SK-N-SH (cell line): ENCODE data around the gene DNAJC4. TPM values are rescaled to one million over a fixed set of nuclear protein-coding genes. Genes with fewer than 3 reads are reported as not detected.

Experiments used
- CTCF ChIA-PET: fragments of 300-600, 350-600 bp; formaldehyde crosslinking; extraction: SDS; loops from one replicate; lab custom pipeline; 2021; lab: Yijun Ruan, JAX
- POLR2A ChIA-PET: fragments of 350-600 bp; sonication (Branson Sonifier 250); formaldehyde crosslinking; extraction: SDS; loops from one replicate; lab custom pipeline; 2020; ENCODE audit warnings: antibody characterized with exemption, inconsistent platforms; lab: Yijun Ruan, JAX
- DNase-seq: peaks from one replicate; pipeline ENCODE4 v3.0.0; 2012
- H2AFZ ChIP-seq: fragments of 200-600 bp; sonication (generic); 2 replicates; pipeline ENCODE4 v1.8.1; 2016; ENCODE audit warnings: antibody characterized with exemption, mild to moderate bottlenecking, low read depth
- H3F3A ChIP-seq: fragments of 200-600 bp; sonication (generic); replicated peaks from 2 replicates; pipeline ENCODE3; 2016; ENCODE audit warnings: antibody characterized with exemption, mild to moderate bottlenecking; ENCODE audit not compliant: insufficient read depth
- H3K27ac ChIP-seq, 2 experiments: fragments of 200-500 bp in 1 of 2; fragments of 200-600 bp in 1 of 2; sonication (Bioruptor generic) in 1 of 2; sonication (generic), shearing (Covaris generic) in 1 of 2; 2 replicates each; pipeline versions ENCODE4 v1.5.1 to v1.6.1; 2014 to 2016; ENCODE audit warnings: low read depth in 2 of 2, inconsistent platforms in 1 of 2, low read length in 1 of 2, mild to moderate bottlenecking in 1 of 2, mixed read lengths in 1 of 2
- H3K27me3 ChIP-seq: fragments of 200-600 bp; sonication (generic), shearing (Covaris generic); 2 replicates; pipeline ENCODE4 v1.6.1; 2016; ENCODE audit warnings: mixed run types; ENCODE audit not compliant: insufficient read depth
- H3K36me3 ChIP-seq, 2 experiments: fragments of 200-500 bp in 1 of 2; fragments of 200-600 bp in 1 of 2; sonication (Bioruptor generic) in 1 of 2; sonication (generic) in 1 of 2; replicated peaks in 1 of 2; 2 replicates each; pipeline versions ENCODE3 to v1.5.1; 2014 to 2016; ENCODE audit warnings: low read length in 1 of 2, mild to moderate bottlenecking in 1 of 2; ENCODE audit not compliant: insufficient read depth in 2 of 2, control insufficient read depth in 1 of 2
- H3K4me1 ChIP-seq, 2 experiments: fragments of 200-500 bp in 1 of 2; fragments of 200-600 bp in 1 of 2; sonication (Bioruptor generic) in 1 of 2; sonication (generic), shearing (Covaris generic) in 1 of 2; 2 replicates each; pipeline versions ENCODE4 v1.5.1 to v1.6.1; 2014 to 2016; ENCODE audit warnings: low read depth in 1 of 2, low read length in 1 of 2, mixed run types in 1 of 2; ENCODE audit not compliant: insufficient read depth in 2 of 2, control insufficient read depth in 1 of 2
- H3K4me2 ChIP-seq: fragments of 200-600 bp; sonication (generic), shearing (Covaris generic); 2 replicates; pipeline ENCODE4 v1.6.1; 2017; ENCODE audit warnings: mixed run types
- H3K4me3 ChIP-seq, 2 experiments: fragments of 200-500 bp in 1 of 2; fragments of 200-600 bp in 1 of 2; sonication (Bioruptor generic) in 1 of 2; sonication (generic), shearing (Covaris generic) in 1 of 2; 2 replicates each; pipeline versions ENCODE4 v1.5.1 to v1.8.1; 2014 to 2016; ENCODE audit warnings: low read depth in 2 of 2, inconsistent platforms in 1 of 2, low read length in 1 of 2, mild to moderate bottlenecking in 1 of 2, mixed read lengths in 1 of 2, moderate library complexity in 1 of 2
- H3K79me2 ChIP-seq: fragments of 200-600 bp; sonication (generic); 2 replicates; pipeline ENCODE4 v1.8.1; 2017; ENCODE audit warnings: mild to moderate bottlenecking; ENCODE audit not compliant: insufficient read depth
- H3K9ac ChIP-seq: fragments of 200-600 bp; sonication (generic); 2 replicates; pipeline ENCODE4 v1.6.1; 2017; ENCODE audit warnings: mixed run types
- H3K9me2 ChIP-seq: fragments of 200-600 bp; sonication (generic); 2 replicates; pipeline ENCODE4 v1.6.1; 2017; ENCODE audit warnings: mixed run types
- H3K9me3 ChIP-seq: fragments of 200-600 bp; sonication (generic); 2 replicates; pipeline ENCODE4 v1.6.1; 2017; ENCODE audit warnings: mixed run types, mild to moderate bottlenecking, moderate library complexity
- H4K20me1 ChIP-seq: fragments of 200-600 bp; sonication (generic); 2 replicates; pipeline ENCODE4 v1.6.1; 2017; ENCODE audit warnings: mild to moderate bottlenecking, mixed run types; ENCODE audit not compliant: insufficient read depth
- CHD2 ChIP-seq: fragments of 150-350 bp; IDR thresholded peaks from 2 replicates; pipeline ENCODE4 v1.6.1; 2018; ENCODE audit warnings: low read length; ENCODE audit not compliant: partially characterized antibody
- FOXJ3 ChIP-seq: sonication (generic); formaldehyde crosslinking; IDR thresholded peaks from 2 replicates; pipeline ENCODE4 v1.5.1; 2020; ENCODE audit warnings: mild to moderate bottlenecking, missing genetic modification reagents
- FOXM1 ChIP-seq: IDR thresholded peaks from 2 replicates; pipeline ENCODE4 v1.4.0; 2012; ENCODE audit warnings: low read depth, mild to moderate bottlenecking
- GABPA ChIP-seq: IDR thresholded peaks from 2 replicates; pipeline ENCODE4 v1.4.0; 2012; ENCODE audit warnings: low read depth, mild to moderate bottlenecking
- JUND ChIP-seq: IDR thresholded peaks from 2 replicates; pipeline ENCODE4 v1.4.0; 2012
- NFIC ChIP-seq: IDR thresholded peaks from 2 replicates; pipeline ENCODE4 v1.4.0; 2012; ENCODE audit warnings: borderline replicate concordance
- NRF1 ChIP-seq: IDR thresholded peaks from 2 replicates; pipeline ENCODE4 v1.6.1; 2012; ENCODE audit warnings: low read depth, mild to moderate bottlenecking, low read length
- POLR2AphosphoS5 ChIP-seq: IDR thresholded peaks from 2 replicates; pipeline ENCODE4 v1.6.1; 2012; ENCODE audit warnings: low read depth, low read length
- RCOR1 ChIP-seq: fragments of 150-350 bp; IDR thresholded peaks from 2 replicates; pipeline ENCODE4 v1.6.1; 2017; ENCODE audit warnings: antibody characterized with exemption, low read length
- RXRA ChIP-seq: IDR thresholded peaks from 2 replicates; pipeline ENCODE4 v1.4.0; 2012; ENCODE audit warnings: low read depth, mild to moderate bottlenecking, borderline replicate concordance
- SIN3A ChIP-seq: IDR thresholded peaks from 2 replicates; pipeline ENCODE4 v1.6.1; 2012; ENCODE audit warnings: low read depth, mild to moderate bottlenecking, low read length, moderate library complexity, borderline replicate concordance
- SMC3 ChIP-seq: IDR thresholded peaks from 2 replicates; pipeline ENCODE4 v1.6.1; 2012; ENCODE audit warnings: low read depth, low read length, improper control_type of control experiment
- TAF1 ChIP-seq: IDR thresholded peaks from 2 replicates; pipeline ENCODE4 v1.6.1; 2012; ENCODE audit warnings: low read depth, mild to moderate bottlenecking, low read length, moderate library complexity, borderline replicate concordance
- TCF12 ChIP-seq: IDR thresholded peaks from 2 replicates; pipeline ENCODE4 v1.4.0; 2012
- TEAD4 ChIP-seq: IDR thresholded peaks from 2 replicates; pipeline ENCODE4 v1.4.0; 2012; ENCODE audit warnings: mild to moderate bottlenecking, borderline replicate concordance; ENCODE audit not compliant: insufficient read depth
- YY1 ChIP-seq: IDR thresholded peaks from 2 replicates; pipeline ENCODE4 v1.4.0; 2012; ENCODE audit warnings: low read depth, mild to moderate bottlenecking
- WGBS: methylation state at CpG from one replicate; pipeline ENCODE4 v1.1.6; 2017; ENCODE audit warnings: low lambda C conversion rate; 5-methylcytosine and 5-hydroxymethylcytosine counted together
- polyA plus RNA-seq, 3 experiments: library from polyadenylated mRNA; depleted of rRNA; stranded (reverse); fragments of >200 nt; gene quantifications; 2 replicates each; pipeline ENCODE4 v1.2.3, GENCODE V29; 2012
- TF ChIP-seq, protein P1 (sequence below): IDR thresholded peaks from 2 replicates; pipeline ENCODE4 v1.4.0; 2012; ENCODE audit warnings: low read depth, borderline replicate concordance
- TF ChIP-seq, protein P2 (sequence below): fragments of 150-350 bp; IDR thresholded peaks from 2 replicates; pipeline ENCODE4 v1.6.1; 2016; ENCODE audit warnings: mild to moderate bottlenecking, low read depth, low read length
- TF ChIP-seq, protein P3 (sequence below): IDR thresholded peaks from 2 replicates; pipeline ENCODE4 v1.4.0; 2012; ENCODE audit warnings: low read depth, borderline replicate concordance
- TF ChIP-seq, protein P4 (sequence below): IDR thresholded peaks from 2 replicates; pipeline ENCODE4 v1.6.1; 2012; ENCODE audit warnings: mild to moderate bottlenecking, low read depth, low read length, moderate library complexity
- TF ChIP-seq, protein P5 (sequence below): fragments of 200-600 bp; sonication (generic); IDR thresholded peaks from 2 replicates; pipeline ENCODE4 v1.6.1; 2017; ENCODE audit warnings: antibody characterized with exemption, mild to moderate bottlenecking, moderate library complexity

Gene DNAJC4, protein sequence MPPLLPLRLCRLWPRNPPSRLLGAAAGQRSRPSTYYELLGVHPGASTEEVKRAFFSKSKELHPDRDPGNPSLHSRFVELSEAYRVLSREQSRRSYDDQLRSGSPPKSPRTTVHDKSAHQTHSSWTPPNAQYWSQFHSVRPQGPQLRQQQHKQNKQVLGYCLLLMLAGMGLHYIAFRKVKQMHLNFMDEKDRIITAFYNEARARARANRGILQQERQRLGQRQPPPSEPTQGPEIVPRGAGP
- polyA plus RNA-seq (2012; rRNA removed) = 46.9 and 52.1 TPM in 2 replicates
- 18.5 and 31.6 TPM in 2 replicates for polyA plus RNA-seq (2012; cell fraction: cytosol; rRNA removed)
- polyA plus RNA-seq (2012; cell fraction: nucleus; rRNA removed) = 68.2 and 78.5 TPM in 2 replicates

DNA sequence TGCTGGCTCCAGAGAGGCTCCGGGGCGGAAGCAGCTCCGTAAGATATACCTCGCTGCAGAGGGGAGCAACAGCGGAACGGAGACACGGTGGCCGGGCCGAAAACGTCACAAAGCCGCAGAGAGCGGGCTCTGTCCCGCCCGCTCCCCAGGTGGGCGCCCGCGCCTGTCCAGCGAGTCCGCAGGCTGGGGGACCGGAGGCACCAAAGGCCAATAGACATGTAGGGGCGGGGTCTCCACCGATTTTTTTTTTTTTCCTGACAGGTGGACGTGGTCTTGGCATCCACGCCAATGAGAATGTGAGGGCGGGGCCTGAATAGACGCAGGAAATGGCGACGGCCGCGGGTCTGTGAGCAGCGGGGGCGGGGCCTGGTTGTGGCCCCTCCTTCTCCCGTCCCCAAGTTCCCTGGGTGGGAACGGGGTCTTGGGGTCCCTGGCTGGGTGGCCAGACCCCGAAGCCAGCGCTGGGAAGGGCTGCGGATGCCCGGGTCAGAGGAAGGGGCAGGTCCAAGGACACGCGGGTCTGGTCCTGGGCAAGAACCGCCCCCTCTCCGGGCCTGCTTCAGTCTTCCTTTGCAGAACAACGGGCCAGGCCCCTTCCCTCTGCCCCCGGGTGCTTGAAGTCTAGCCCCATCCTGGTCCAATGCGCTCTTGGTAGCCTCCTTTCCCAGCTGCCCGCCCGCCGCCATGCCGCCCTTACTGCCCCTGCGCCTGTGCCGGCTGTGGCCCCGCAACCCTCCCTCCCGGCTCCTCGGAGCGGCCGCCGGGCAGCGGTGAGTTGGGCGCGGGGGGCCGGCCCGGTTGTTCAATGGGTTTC lies at the start of gene DNAJC4:
TSS of gene DNAJC4 (plus strand) at position 378 of the 814 bp plus-strand sequence. CDS start at position 685, 307 bp downstream.
- peak within 1 kb of the TSS; percentile 82; the same call in 1 of the 2 replicates for H2AFZ ChIP-seq
- H3K9me3 ChIP-seq = no peaks in the 10 kb centered on the region
- no peaks in the 10 kb centered on the region for H3K27me3 ChIP-seq
- H3K27ac ChIP-seq = peak within 1 kb of the TSS; percentile 54 to 92; a peak in 3 of 4 replicates
- peaks cover 0 to 4% of the 10 kb centered on the region in 2 experiments for H3K36me3 ChIP-seq
- peaks cover 20% of the 10 kb centered on the region for H3F3A ChIP-seq
- H3K9ac ChIP-seq = peak within 1 kb of the TSS; percentile 77
- H3K79me2 ChIP-seq = peaks cover 50% of the 10 kb centered on the region
- H3K4me2 ChIP-seq = peak within 1 kb of the TSS; percentile 90
- ChIA-PET CTCF (interaction anchor here (1.5 to 2.3 kb wide), 2 partner anchors 15 to 74 kb away, joined by 5 read pairs; partner anchors contain the start of gene ESRRA), POLR2A (interaction anchor here (0.8 to 1.2 kb wide), 3 partner anchors 10 to 16 kb away, joined by 3 read pairs; partner anchors contain the start of genes FKBP2 and PPP1R14B)
- H3K9me2 ChIP-seq = no peaks in the 10 kb centered on the region
- peak; percentile 93 for DNase-seq
- peak within 1 kb of the TSS; percentile 73 to 75 for H3K4me3 ChIP-seq
- H3K4me1 ChIP-seq = peaks cover 17 to 52% of the 10 kb centered on the region in 2 experiments; a peak in 2 of 4 replicates
- no peaks in the 10 kb centered on the region for H4K20me1 ChIP-seq
- WGBS = 2% methylated on average over 28 of the region's 62 CpGs
- TF ChIP-seq POLR2AphosphoS5 = 0 out of 2 replicates have a peak, but pooled peaks have one; percentile 32
- no peak for TF ChIP-seq NRF1
- peak; percentile 75; the same call in 1 of the 2 replicates for TF ChIP-seq YY1
- TF ChIP-seq CHD2 = no peak
- no peak for TF ChIP-seq SMC3
- no peak for TF ChIP-seq JUND
- 0 out of 2 replicates have a peak, but pooled peaks have one; percentile 23 for TF ChIP-seq FOXM1
- TF ChIP-seq, protein P1, sequence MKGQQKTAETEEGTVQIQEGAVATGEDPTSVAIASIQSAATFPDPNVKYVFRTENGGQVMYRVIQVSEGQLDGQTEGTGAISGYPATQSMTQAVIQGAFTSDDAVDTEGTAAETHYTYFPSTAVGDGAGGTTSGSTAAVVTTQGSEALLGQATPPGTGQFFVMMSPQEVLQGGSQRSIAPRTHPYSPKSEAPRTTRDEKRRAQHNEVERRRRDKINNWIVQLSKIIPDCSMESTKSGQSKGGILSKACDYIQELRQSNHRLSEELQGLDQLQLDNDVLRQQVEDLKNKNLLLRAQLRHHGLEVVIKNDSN = no peak
- no peak for TF ChIP-seq RXRA
- no peak for TF ChIP-seq FOXJ3 (CRISPR knock-in tag)
- no peak for TF ChIP-seq GABPA
- 0 out of 2 replicates have a peak, but pooled peaks have one; percentile 3 for TF ChIP-seq TCF12
- no peak for TF ChIP-seq TEAD4
- TF ChIP-seq NFIC = no peak
- TF ChIP-seq, protein P2, sequence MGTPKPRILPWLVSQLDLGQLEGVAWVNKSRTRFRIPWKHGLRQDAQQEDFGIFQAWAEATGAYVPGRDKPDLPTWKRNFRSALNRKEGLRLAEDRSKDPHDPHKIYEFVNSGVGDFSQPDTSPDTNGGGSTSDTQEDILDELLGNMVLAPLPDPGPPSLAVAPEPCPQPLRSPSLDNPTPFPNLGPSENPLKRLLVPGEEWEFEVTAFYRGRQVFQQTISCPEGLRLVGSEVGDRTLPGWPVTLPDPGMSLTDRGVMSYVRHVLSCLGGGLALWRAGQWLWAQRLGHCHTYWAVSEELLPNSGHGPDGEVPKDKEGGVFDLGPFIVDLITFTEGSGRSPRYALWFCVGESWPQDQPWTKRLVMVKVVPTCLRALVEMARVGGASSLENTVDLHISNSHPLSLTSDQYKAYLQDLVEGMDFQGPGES = peak; percentile 23; the same call in 1 of the 2 replicates
- TF ChIP-seq, protein P3, sequence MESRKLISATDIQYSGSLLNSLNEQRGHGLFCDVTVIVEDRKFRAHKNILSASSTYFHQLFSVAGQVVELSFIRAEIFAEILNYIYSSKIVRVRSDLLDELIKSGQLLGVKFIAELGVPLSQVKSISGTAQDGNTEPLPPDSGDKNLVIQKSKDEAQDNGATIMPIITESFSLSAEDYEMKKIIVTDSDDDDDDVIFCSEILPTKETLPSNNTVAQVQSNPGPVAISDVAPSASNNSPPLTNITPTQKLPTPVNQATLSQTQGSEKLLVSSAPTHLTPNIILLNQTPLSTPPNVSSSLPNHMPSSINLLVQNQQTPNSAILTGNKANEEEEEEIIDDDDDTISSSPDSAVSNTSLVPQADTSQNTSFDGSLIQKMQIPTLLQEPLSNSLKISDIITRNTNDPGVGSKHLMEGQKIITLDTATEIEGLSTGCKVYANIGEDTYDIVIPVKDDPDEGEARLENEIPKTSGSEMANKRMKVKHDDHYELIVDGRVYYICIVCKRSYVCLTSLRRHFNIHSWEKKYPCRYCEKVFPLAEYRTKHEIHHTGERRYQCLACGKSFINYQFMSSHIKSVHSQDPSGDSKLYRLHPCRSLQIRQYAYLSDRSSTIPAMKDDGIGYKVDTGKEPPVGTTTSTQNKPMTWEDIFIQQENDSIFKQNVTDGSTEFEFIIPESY = no peak
- TF ChIP-seq, protein P4, sequence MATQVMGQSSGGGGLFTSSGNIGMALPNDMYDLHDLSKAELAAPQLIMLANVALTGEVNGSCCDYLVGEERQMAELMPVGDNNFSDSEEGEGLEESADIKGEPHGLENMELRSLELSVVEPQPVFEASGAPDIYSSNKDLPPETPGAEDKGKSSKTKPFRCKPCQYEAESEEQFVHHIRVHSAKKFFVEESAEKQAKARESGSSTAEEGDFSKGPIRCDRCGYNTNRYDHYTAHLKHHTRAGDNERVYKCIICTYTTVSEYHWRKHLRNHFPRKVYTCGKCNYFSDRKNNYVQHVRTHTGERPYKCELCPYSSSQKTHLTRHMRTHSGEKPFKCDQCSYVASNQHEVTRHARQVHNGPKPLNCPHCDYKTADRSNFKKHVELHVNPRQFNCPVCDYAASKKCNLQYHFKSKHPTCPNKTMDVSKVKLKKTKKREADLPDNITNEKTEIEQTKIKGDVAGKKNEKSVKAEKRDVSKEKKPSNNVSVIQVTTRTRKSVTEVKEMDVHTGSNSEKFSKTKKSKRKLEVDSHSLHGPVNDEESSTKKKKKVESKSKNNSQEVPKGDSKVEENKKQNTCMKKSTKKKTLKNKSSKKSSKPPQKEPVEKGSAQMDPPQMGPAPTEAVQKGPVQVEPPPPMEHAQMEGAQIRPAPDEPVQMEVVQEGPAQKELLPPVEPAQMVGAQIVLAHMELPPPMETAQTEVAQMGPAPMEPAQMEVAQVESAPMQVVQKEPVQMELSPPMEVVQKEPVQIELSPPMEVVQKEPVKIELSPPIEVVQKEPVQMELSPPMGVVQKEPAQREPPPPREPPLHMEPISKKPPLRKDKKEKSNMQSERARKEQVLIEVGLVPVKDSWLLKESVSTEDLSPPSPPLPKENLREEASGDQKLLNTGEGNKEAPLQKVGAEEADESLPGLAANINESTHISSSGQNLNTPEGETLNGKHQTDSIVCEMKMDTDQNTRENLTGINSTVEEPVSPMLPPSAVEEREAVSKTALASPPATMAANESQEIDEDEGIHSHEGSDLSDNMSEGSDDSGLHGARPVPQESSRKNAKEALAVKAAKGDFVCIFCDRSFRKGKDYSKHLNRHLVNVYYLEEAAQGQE = no peak
- no peak for TF ChIP-seq SIN3A
- 0 out of 2 replicates have a peak, but pooled peaks have one; percentile 28 for TF ChIP-seq TAF1
- no peak for TF ChIP-seq RCOR1
- TF ChIP-seq, protein P5, sequence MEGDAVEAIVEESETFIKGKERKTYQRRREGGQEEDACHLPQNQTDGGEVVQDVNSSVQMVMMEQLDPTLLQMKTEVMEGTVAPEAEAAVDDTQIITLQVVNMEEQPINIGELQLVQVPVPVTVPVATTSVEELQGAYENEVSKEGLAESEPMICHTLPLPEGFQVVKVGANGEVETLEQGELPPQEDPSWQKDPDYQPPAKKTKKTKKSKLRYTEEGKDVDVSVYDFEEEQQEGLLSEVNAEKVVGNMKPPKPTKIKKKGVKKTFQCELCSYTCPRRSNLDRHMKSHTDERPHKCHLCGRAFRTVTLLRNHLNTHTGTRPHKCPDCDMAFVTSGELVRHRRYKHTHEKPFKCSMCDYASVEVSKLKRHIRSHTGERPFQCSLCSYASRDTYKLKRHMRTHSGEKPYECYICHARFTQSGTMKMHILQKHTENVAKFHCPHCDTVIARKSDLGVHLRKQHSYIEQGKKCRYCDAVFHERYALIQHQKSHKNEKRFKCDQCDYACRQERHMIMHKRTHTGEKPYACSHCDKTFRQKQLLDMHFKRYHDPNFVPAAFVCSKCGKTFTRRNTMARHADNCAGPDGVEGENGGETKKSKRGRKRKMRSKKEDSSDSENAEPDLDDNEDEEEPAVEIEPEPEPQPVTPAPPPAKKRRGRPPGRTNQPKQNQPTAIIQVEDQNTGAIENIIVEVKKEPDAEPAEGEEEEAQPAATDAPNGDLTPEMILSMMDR = no peak
